T-helper 2 cell treated with Interferon-gamma antibody and Interleukin-4, amounts not matched to agents 5 μg/mL and 100 μg/mL, for 36 hours (primary cell): ENCODE measurements around the gene PTPN22.
A peak's percentile ranks its signal among the peaks of the same experiment; 100 is the strongest.
"Not testable (repeated sequence)": the region's sequence is repeated elsewhere in the genome, so short reads cannot be mapped to it uniquely, and the experiment has no call there.

Experiments
- DNase-seq: peaks from one replicate; pipeline ENCODE4 v3.0.0; 2021; ENCODE audit warnings: low spot score
- H3K27ac Mint-ChIP-seq: one replicate; pipeline ENCODE4 v1.8.0; 2021; ENCODE audit warnings: mild to moderate bottlenecking, mixed read lengths
- H3K27me3 Mint-ChIP-seq: one replicate; pipeline ENCODE4 v1.8.0; 2021; ENCODE audit warnings: low read depth, mixed read lengths
- H3K36me3 Mint-ChIP-seq: one replicate; pipeline ENCODE4 v1.8.0; 2021; ENCODE audit warnings: low read depth, mixed read lengths
- H3K4me1 Mint-ChIP-seq: one replicate; pipeline ENCODE4 v1.8.0; 2021; ENCODE audit warnings: low read depth, mixed read lengths
- H3K4me3 Mint-ChIP-seq: one replicate; pipeline ENCODE4 v1.8.0; 2022; ENCODE audit warnings: mild to moderate bottlenecking, moderate library complexity, mixed read lengths
- H3K9me3 Mint-ChIP-seq: one replicate; pipeline ENCODE4 v1.8.0; 2021; ENCODE audit warnings: mixed read lengths

PTPN22 gene

GRCh38 chr1:113872219-113872935 is 865 bp upstream of the PTPN22 start:
- Mint-ChIP-seq H3K36me3 (peaks cover 21% of the 10 kb centered on the region), H3K9me3 (no peaks in the 10 kb centered on the region), H3K27me3 (no peaks in the 10 kb centered on the region)

GRCh38 chr1:113870778-113871177 is 734 bp downstream of the PTPN22 start:
- Mint-ChIP-seq H3K4me1 (peaks cover 70% of the 10 kb centered on the region), H3K4me3 (peak overlapping the region; percentile 91), H3K27ac (peak overlapping the region; percentile 98), H3K9me3 (no peaks in the 10 kb centered on the region), H3K36me3 (peaks cover 26% of the 10 kb centered on the region), H3K27me3 (no peaks in the 10 kb centered on the region)
- no peak for DNase-seq

More at GRCh38 chr1:113872219-113872935, 865 bp upstream of the PTPN22 start:
- peaks cover 74% of the 10 kb centered on the region for H3K4me1 Mint-ChIP-seq
- peak overlapping the region; percentile 91 for H3K4me3 Mint-ChIP-seq
- peak; percentile 30 for DNase-seq
- H3K27ac Mint-ChIP-seq, result peak overlapping the region; percentile 98

- no peaks in the 10 kb centered on the region for H3K27me3 Mint-ChIP-seq
- peak; percentile 52 for DNase-seq
- H3K27ac Mint-ChIP-seq, result peak overlapping the region; percentile 70
- peaks cover 45% of the 10 kb centered on the region for H3K36me3 Mint-ChIP-seq
- H3K4me1 Mint-ChIP-seq, result peaks cover 59% of the 10 kb centered on the region
- no peaks in the 10 kb centered on the region for H3K9me3 Mint-ChIP-seq
- peak overlapping the region; percentile 91 for H3K4me3 Mint-ChIP-seq
Measured at GRCh38 chr1:113868387-113869083, 3.0 kb downstream of the PTPN22 start.

GRCh38 chr1:113861641-113862040 is 9.9 kb downstream of the PTPN22 start:
- DNase-seq, result no peak
- Mint-ChIP-seq H3K9me3 (no peaks in the 10 kb centered on the region), H3K27ac (no peak overlapping the region), H3K4me1 (peaks cover 46% of the 10 kb centered on the region), H3K36me3 (peaks cover 55% of the 10 kb centered on the region), H3K27me3 (no peaks in the 10 kb centered on the region), H3K4me3 (no peak overlapping the region)

- H3K4me1 Mint-ChIP-seq, result peaks cover 45% of the 10 kb centered on the region
- peak overlapping the region; percentile 7 for H3K4me3 Mint-ChIP-seq
- no peaks in the 10 kb centered on the region for H3K27me3 Mint-ChIP-seq
- DNase-seq, result no peak
- H3K36me3 Mint-ChIP-seq, result peaks cover 58% of the 10 kb centered on the region
- no peaks in the 10 kb centered on the region for H3K9me3 Mint-ChIP-seq
- H3K27ac Mint-ChIP-seq, result peak overlapping the region; percentile 49
Measured at GRCh38 chr1:113860891-113861290, 10.6 kb downstream of the PTPN22 start.

- H3K9me3 Mint-ChIP-seq, result no peaks in the 10 kb centered on the region
- H3K4me1 Mint-ChIP-seq, result peaks cover 43% of the 10 kb centered on the region
- H3K36me3 Mint-ChIP-seq, result peaks cover 56% of the 10 kb centered on the region
- no peaks in the 10 kb centered on the region for H3K27me3 Mint-ChIP-seq
- peak overlapping the region; percentile 70 for H3K27ac Mint-ChIP-seq
- DNase-seq, result no peak
- H3K4me3 Mint-ChIP-seq, result peak overlapping the region; percentile 38
Measured at GRCh38 chr1:113859478-113860175, 11.9 kb downstream of the PTPN22 start.

GRCh38 chr1:113858982-113859381 is 12.5 kb downstream of the PTPN22 start:
- H3K27ac Mint-ChIP-seq, result no peak overlapping the region

GRCh38 chr1:113858418-113858817 is 13.1 kb downstream of the PTPN22 start:
- Mint-ChIP-seq H3K9me3 (no peaks in the 10 kb centered on the region), H3K4me3 (no peak overlapping the region), H3K36me3 (peaks cover 54% of the 10 kb centered on the region), H3K27me3 (no peaks in the 10 kb centered on the region), H3K4me1 (peaks cover 47% of the 10 kb centered on the region), H3K27ac (no peak overlapping the region)
- DNase-seq, result no peak

More at GRCh38 chr1:113858982-113859381, 12.5 kb downstream of the PTPN22 start:
- Mint-ChIP-seq H3K4me3 (no peak overlapping the region), H3K36me3 (peaks cover 57% of the 10 kb centered on the region), H3K4me1 (peaks cover 48% of the 10 kb centered on the region), H3K27me3 (no peaks in the 10 kb centered on the region), H3K9me3 (no peaks in the 10 kb centered on the region)
- DNase-seq, result no peak

GRCh38 chr1:113857776-113858175 is 13.7 kb downstream of the PTPN22 start:
- Mint-ChIP-seq H3K36me3 (peaks cover 50% of the 10 kb centered on the region), H3K27ac (no peak overlapping the region), H3K4me3 (no peak overlapping the region)

GRCh38 chr1:113856401-113856790 is 15.1 kb downstream of the PTPN22 start:
- no peak overlapping the region for H3K4me3 Mint-ChIP-seq
- H3K9me3 Mint-ChIP-seq, result no peaks in the 10 kb centered on the region
- H3K4me1 Mint-ChIP-seq, result peaks cover 33% of the 10 kb centered on the region
- H3K27me3 Mint-ChIP-seq, result no peaks in the 10 kb centered on the region
- no peak for DNase-seq
- H3K27ac Mint-ChIP-seq, result no peak overlapping the region
- peaks cover 53% of the 10 kb centered on the region for H3K36me3 Mint-ChIP-seq

More at GRCh38 chr1:113857776-113858175, 13.7 kb downstream of the PTPN22 start:
- Mint-ChIP-seq H3K27me3 (no peaks in the 10 kb centered on the region), H3K9me3 (no peaks in the 10 kb centered on the region), H3K4me1 (peaks cover 42% of the 10 kb centered on the region)
- DNase-seq, result no peak

- H3K4me3 Mint-ChIP-seq, result no peak overlapping the region
- no peak overlapping the region for H3K27ac Mint-ChIP-seq
- H3K36me3 Mint-ChIP-seq, result peaks cover 55% of the 10 kb centered on the region
- H3K4me1 Mint-ChIP-seq, result peaks cover 31% of the 10 kb centered on the region
- H3K9me3 Mint-ChIP-seq, result no peaks in the 10 kb centered on the region
- DNase-seq, result no peak
- no peaks in the 10 kb centered on the region for H3K27me3 Mint-ChIP-seq
Measured at GRCh38 chr1:113855630-113856400, 15.7 kb downstream of the PTPN22 start.

GRCh38 chr1:113854234-113854633 is 17.3 kb downstream of the PTPN22 start:
- no peak for DNase-seq
- Mint-ChIP-seq H3K27ac (no peak overlapping the region), H3K4me1 (peaks cover 22% of the 10 kb centered on the region), H3K36me3 (peaks cover 64% of the 10 kb centered on the region), H3K27me3 (no peaks in the 10 kb centered on the region), H3K4me3 (no peak overlapping the region), H3K9me3 (no peaks in the 10 kb centered on the region)

GRCh38 chr1:113852694-113853093 is 18.8 kb downstream of the PTPN22 start:
- not testable (repeated sequence) for H3K27ac Mint-ChIP-seq, H3K9me3 Mint-ChIP-seq
- H3K4me1 Mint-ChIP-seq, result peaks cover 19% of the 10 kb centered on the region

More at GRCh38 chr1:113852694-113853093, 18.8 kb downstream of the PTPN22 start:
- not testable (repeated sequence) for H3K27me3 Mint-ChIP-seq, H3K4me3 Mint-ChIP-seq, DNase-seq
- peaks cover 65% of the 10 kb centered on the region for H3K36me3 Mint-ChIP-seq
